ENCODE results near the gene RDH11.

- TF ChIP-seq POLR2A (IDR thresholded peaks at IDR 0.05; ENCODE audit: low read depth, low read length) (no peak), POLR2AphosphoS5 (IDR thresholded peaks at IDR 0.05; ENCODE audit: low read depth, low read length) (no peak), TAF1 (IDR thresholded peaks at IDR 0.05; ENCODE audit: borderline replicate concordance, low read depth, low read length) (no peak)
These were observed 41.2 kb upstream of the RDH11 start for GRCh38 chr14:67736771-67737170.

Data from GM12892 (cell line).